NB4 (cell line): Measurements from ENCODE around the gene WDFY4.
A peak's percentile ranks its signal among the peaks of the same experiment; 100 is the strongest.

Experiments
- DNase-seq: peaks from one replicate; pipeline ENCODE4 v3.0.0; 2010; ENCODE audit warnings: low read depth
- H3K4me3 ChIP-seq: one replicate; pipeline ENCODE4 v1.5.1; 2011; ENCODE audit warnings: mild to moderate bottlenecking, low read depth, low read length, moderate library complexity
- MAX ChIP-seq: IDR thresholded peaks from 2 replicates; pipeline ENCODE4 v1.6.1; 2011; ENCODE audit warnings: low read depth, low read length
- MYC ChIP-seq: IDR thresholded peaks from 2 replicates; pipeline ENCODE4 v1.6.1; 2011; ENCODE audit warnings: low read depth, low read length
- POLR2A ChIP-seq: IDR thresholded peaks from 2 replicates; pipeline ENCODE4 v1.6.1; 2011; ENCODE audit warnings: mild to moderate bottlenecking; ENCODE audit not compliant: insufficient read length; ENCODE audit errors: extremely low read depth
- TF ChIP-seq, protein P1 (sequence below): IDR thresholded peaks from one replicate; pipeline ENCODE4 v1.5.1; 2012; ENCODE audit warnings: low read depth, low read length

WDFY4 gene

DNA sequence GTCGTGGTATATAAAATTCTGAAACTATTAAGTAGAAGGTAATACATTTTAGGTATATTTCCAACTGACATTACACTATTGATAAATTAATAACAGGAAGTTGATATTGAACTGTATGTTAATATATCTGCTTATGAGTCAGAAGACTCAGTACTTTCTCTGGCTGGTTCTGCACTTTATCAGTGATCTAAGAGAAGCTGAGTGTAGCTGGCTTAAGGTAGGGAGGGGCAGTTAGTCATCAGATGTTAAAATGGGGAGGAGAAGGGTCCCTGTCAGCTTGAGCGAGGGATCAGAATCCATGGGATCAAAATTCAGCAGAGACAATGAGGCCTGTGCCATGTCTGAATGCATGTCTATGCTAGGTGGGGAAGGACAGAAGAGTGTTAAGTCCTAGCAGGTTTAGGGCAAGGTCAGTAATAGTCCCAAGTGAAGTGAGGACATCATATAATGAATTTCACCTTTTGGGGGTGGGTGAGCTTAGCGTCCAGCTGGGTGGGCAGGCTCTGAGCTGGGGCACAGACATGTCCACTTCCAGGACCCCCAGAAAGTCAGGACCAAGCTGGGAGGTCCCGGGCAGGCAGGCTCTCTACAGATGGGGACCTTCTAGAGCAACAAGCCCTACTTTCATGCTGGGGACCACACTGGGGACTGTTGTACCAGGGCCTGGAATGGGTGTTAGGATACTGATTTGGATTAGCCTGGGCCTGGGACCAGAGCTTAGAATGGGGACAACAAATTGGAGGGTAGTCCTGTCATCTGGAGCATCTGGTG lies 82.9 kb downstream of the WDFY4 start:
- no peak for DNase-seq
- TF ChIP-seq, protein P1, sequence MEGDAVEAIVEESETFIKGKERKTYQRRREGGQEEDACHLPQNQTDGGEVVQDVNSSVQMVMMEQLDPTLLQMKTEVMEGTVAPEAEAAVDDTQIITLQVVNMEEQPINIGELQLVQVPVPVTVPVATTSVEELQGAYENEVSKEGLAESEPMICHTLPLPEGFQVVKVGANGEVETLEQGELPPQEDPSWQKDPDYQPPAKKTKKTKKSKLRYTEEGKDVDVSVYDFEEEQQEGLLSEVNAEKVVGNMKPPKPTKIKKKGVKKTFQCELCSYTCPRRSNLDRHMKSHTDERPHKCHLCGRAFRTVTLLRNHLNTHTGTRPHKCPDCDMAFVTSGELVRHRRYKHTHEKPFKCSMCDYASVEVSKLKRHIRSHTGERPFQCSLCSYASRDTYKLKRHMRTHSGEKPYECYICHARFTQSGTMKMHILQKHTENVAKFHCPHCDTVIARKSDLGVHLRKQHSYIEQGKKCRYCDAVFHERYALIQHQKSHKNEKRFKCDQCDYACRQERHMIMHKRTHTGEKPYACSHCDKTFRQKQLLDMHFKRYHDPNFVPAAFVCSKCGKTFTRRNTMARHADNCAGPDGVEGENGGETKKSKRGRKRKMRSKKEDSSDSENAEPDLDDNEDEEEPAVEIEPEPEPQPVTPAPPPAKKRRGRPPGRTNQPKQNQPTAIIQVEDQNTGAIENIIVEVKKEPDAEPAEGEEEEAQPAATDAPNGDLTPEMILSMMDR = no peak
- TF ChIP-seq MAX = no peak
- no peak overlapping the region for H3K4me3 ChIP-seq

- TF ChIP-seq POLR2A = no peak
- TF ChIP-seq, protein P1 = no peak
- TF ChIP-seq MAX = no peak
- no peak for TF ChIP-seq MYC
- no peak for DNase-seq
- no peak overlapping the region for H3K4me3 ChIP-seq
Measured at GRCh38 chr10:48768144-48768766, 83.6 kb downstream of the WDFY4 start.

- no peak for TF ChIP-seq MYC
- DNase-seq = no peak
- H3K4me3 ChIP-seq = no peak overlapping the region
Measured at GRCh38 chr10:48768926-48769325, 84.3 kb downstream of the WDFY4 start.

- TF ChIP-seq POLR2A (no peak), MAX (no peak), MYC (no peak)
- TF ChIP-seq, protein P1 = no peak
- DNase-seq = no peak
- H3K4me3 ChIP-seq = no peak overlapping the region
Measured at GRCh38 chr10:48769706-48770435, 85.2 kb downstream of the WDFY4 start.

DNA sequence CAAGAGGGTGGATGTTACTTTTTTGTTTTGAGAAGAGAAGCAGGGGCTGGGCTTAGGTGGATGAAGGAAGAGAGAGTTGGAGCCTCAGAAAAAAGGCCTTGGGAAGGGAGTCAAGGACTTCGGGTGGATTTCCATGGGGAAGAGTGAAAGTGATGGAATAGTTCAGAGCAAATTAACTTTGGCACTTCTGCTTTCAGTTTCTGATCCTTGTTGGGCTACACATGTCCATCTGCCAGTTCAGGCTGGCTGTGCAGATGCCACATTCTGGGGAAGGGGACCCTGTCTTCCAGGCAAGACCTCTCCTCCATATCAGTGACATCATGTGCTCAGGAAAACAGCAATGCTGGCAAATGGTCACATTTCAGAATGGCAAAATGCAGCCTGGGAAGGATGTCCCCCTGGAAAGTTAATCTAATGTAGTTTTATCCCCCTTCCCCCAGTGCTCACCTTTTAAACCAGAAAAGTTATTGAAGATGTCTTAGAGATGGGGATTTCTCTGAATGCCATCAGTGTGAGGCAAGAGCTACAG lies 86.0 kb downstream of the WDFY4 start:
- no peak for DNase-seq
- no peak overlapping the region for H3K4me3 ChIP-seq
- no peak for TF ChIP-seq POLR2A
- no peak for TF ChIP-seq MYC
- TF ChIP-seq, protein P1 = no peak
- TF ChIP-seq MAX = no peak

DNA sequence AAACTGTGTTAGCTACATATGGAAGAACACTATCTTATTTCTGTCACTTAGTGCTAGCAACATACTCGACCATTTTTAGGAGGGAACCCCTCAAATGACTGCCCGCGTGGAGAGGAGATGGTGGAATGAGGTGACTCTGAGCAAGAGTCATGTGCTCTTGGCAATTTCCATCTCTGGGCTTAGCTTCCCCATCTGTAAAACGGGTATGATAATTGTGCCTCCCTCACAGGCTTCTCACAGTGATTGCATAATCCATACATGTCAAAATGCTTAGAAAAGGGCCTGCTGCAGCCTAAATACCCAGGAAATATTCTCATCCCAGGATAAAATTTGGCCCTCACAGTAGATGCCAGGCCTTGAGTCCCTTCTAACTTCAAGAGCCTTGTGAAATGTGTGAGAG lies 86.6 kb downstream of the WDFY4 start:
- peak; percentile 26 for DNase-seq
- TF ChIP-seq, protein P1 = no peak
- no peak for TF ChIP-seq POLR2A
- no peak for TF ChIP-seq MYC
- no peak for TF ChIP-seq MAX
- H3K4me3 ChIP-seq = no peak overlapping the region
